Fibroblast of pulmonary artery (primary cell): ENCODE results near the gene BMP10.

Experiments used
- DNase-seq: peaks from one replicate; pipeline ENCODE4 v3.0.0-alpha.2; 2010; ENCODE audit warnings: low read depth
- H3K4me3 ChIP-seq: replicated peaks from 2 replicates; pipeline ENCODE4 v1.5.1; 2011; ENCODE audit warnings: low read depth, mild to moderate bottlenecking, control low read depth, low read length, moderate library complexity
- TF ChIP-seq, protein P1 (sequence below): IDR thresholded peaks from 2 replicates; pipeline ENCODE4 v1.5.1; 2011; ENCODE audit warnings: mild to moderate bottlenecking, control low read depth, low read length, inconsistent platforms; ENCODE audit errors: missing control alignments

The BMP10 gene

GRCh38 chr2:68863996-68864395, 7.2 kb downstream of the BMP10 start:
- no peak overlapping the region for H3K4me3 ChIP-seq
- TF ChIP-seq, protein P1, sequence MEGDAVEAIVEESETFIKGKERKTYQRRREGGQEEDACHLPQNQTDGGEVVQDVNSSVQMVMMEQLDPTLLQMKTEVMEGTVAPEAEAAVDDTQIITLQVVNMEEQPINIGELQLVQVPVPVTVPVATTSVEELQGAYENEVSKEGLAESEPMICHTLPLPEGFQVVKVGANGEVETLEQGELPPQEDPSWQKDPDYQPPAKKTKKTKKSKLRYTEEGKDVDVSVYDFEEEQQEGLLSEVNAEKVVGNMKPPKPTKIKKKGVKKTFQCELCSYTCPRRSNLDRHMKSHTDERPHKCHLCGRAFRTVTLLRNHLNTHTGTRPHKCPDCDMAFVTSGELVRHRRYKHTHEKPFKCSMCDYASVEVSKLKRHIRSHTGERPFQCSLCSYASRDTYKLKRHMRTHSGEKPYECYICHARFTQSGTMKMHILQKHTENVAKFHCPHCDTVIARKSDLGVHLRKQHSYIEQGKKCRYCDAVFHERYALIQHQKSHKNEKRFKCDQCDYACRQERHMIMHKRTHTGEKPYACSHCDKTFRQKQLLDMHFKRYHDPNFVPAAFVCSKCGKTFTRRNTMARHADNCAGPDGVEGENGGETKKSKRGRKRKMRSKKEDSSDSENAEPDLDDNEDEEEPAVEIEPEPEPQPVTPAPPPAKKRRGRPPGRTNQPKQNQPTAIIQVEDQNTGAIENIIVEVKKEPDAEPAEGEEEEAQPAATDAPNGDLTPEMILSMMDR, result no peak
- DNase-seq, result no peak

GRCh38 chr2:68862889-68863288, 8.3 kb downstream of the BMP10 start:
- TF ChIP-seq, protein P1, result no peak
- no peak for DNase-seq
- no peak overlapping the region for H3K4me3 ChIP-seq

DNA sequence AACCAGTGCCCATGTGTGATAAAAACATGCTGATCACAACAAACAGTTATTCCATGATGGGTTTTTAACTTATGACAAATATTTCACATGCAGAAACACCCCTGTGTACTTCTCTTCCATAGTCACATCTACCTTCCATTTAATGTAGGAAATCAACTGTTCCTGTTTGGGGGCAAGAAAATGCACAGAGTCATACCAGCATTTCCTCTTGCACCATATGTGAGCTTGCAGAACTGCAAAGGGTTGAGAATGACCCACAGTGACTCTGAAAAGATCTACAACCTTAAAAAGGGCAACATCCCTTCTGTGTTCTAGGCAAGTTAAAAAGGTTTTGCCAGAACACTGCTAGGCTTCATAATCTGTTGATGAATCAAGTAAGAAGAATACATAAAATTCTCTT, 9.9 kb downstream of the BMP10 start:
- TF ChIP-seq, protein P1, result no peak
- H3K4me3 ChIP-seq, result no peak overlapping the region
- no peak for DNase-seq

DNA sequence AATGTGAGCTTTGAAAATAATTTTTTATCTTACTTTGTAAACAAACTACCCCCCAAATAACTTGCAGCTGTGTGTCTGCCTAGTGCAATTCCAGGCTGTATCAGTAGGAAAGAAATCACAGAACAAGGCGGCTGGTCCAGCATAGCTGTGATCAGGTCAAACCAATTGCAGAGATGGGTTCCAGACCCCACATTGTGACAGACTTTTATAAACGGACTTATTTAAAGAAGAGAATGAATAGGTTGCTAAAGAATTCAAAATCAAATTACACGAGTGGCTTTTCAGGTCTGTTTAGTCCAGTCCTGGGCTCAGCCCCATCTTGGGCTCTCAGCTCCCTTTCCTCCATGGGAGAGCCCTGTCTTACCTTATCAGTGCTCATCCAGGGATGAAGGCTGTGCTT, 11.1 kb downstream of the BMP10 start:
- H3K4me3 ChIP-seq, result no peak overlapping the region
- TF ChIP-seq, protein P1, result no peak
- no peak for DNase-seq

- TF ChIP-seq, protein P1, result no peak
- no peak for DNase-seq
- no peak overlapping the region for H3K4me3 ChIP-seq
Observed at GRCh38 chr2:68857855-68858456, 13.2 kb downstream of the BMP10 start.

DNA sequence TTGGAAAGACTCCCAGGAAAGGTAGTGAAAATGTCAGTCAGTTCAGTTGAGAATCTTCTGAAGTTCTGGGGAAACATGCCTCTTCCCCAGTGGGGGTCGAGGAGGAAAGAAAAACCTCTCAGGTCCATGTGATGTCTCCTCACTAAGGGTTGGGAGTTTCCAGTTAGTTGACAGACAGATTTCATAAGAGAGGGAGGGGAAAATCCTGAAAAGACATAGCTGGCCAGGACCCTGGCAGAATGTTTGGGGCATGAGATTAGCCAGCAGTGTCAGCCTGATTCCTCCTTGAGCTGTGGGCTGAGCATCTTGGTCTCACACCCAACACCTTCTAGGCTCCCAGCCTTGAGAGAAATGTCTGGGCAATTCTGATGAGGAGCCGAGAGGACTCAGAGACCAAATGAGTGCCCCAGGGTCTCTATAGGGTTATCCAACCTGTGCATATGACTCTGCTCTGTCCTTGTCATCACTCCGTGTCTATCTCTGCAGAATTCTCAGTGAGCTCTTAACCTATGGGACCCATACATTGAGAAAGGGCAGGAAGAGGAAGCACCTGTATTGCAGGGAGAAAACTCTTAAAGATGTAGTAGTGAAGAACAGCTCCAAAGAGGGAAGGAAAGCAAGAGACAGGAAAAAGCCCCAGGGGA, 13.9 kb downstream of the BMP10 start:
- TF ChIP-seq, protein P1, result no peak
- no peak overlapping the region for H3K4me3 ChIP-seq
- no peak for DNase-seq

DNA sequence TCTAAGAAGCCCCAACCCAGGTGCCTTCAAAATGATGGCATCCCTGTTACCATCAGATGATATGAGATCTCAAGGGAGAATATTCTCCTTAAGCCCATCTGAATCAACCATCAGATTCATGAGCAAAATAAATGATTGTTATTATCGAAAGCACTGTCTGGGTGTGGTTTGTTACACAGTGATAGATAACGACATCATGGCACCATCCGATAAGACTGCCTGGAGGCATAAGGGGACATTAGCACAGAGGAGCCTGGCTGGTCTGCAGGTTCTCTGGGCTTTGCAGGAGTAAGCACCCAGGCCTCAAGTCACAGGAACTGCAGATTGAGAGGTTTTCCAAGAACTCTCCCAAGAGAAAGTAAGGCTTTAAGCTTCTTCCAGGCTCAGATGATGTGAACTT, 15.6 kb downstream of the BMP10 start:
- no peak for DNase-seq
- TF ChIP-seq, protein P1, result no peak

More for the DNA sequence above, 15.6 kb downstream of the BMP10 start:
- H3K4me3 ChIP-seq, result no peak overlapping the region
